H1 (cell line): ENCODE data around the gene UPK1B. TPM values are rescaled to one million over a fixed set of nuclear protein-coding genes. Genes with fewer than 3 reads are reported as not detected.

Experiments
- CTCF ChIA-PET: fragments of 300-600 bp; sonication (Branson Sonifier 250); formaldehyde crosslinking; loops from one replicate; lab custom pipeline; 2021; ENCODE audit not compliant: partially characterized antibody; lab: Charles Lee
- POLR2A ChIA-PET: fragments of 300-600 bp; sonication (Branson Sonifier 250); formaldehyde crosslinking; loops from one replicate; lab custom pipeline; 2021; ENCODE audit warnings: inconsistent platforms; ENCODE audit not compliant: partially characterized antibody; lab: Charles Lee
- DNase-seq, 2 experiments: peaks; one replicate each; pipeline versions ENCODE4 v3.0.0 to v3.0.0-alpha.2; 2010 to 2022; ENCODE audit warnings: low spot score in 2 of 2, low read depth in 1 of 2, mixed read lengths in 1 of 2
- FAIRE-seq: peaks from 2 replicates; lab custom pipeline; 2011; peaks lifted over from hg19 to GRCh38; lab: Jason Lieb, UNC
- H2AFZ ChIP-seq: 2 replicates; pipeline ENCODE4 v1.8.1; 2012; ENCODE audit warnings: low read length, inconsistent platforms
- H2AK5ac ChIP-seq: 2 replicates; pipeline ENCODE4 v1.6.1; 2013; ENCODE audit warnings: low read depth, low read length
- H2BK120ac ChIP-seq: replicated peaks from 2 replicates; pipeline ENCODE3; 2013; ENCODE audit warnings: low read depth, low read length, inconsistent platforms
- H2BK12ac ChIP-seq: 2 replicates; pipeline ENCODE4 v1.6.1; 2013; ENCODE audit warnings: low read depth, low read length
- H2BK15ac ChIP-seq: 2 replicates; pipeline ENCODE4 v1.6.1; 2013; ENCODE audit warnings: low read length
- H2BK20ac ChIP-seq: 2 replicates; pipeline ENCODE4 v1.6.1; 2013; ENCODE audit warnings: low read length
- H2BK5ac ChIP-seq: 2 replicates; pipeline ENCODE4 v1.6.1; 2013; ENCODE audit warnings: low read depth, low read length
- H3K14ac ChIP-seq: 2 replicates; pipeline ENCODE4 v1.6.1; 2013; ENCODE audit warnings: inconsistent platforms; ENCODE audit not compliant: insufficient read length
- H3K18ac ChIP-seq: 2 replicates; pipeline ENCODE4 v1.6.1; 2013; ENCODE audit warnings: low read length; ENCODE audit errors: extremely low read depth
- H3K23ac ChIP-seq: 2 replicates; pipeline ENCODE4 v1.6.1; 2013; ENCODE audit warnings: inconsistent platforms; ENCODE audit not compliant: insufficient read length
- H3K23me2 ChIP-seq: 2 replicates; pipeline ENCODE4 v1.6.1; 2013; ENCODE audit warnings: low read depth, low read length
- H3K27ac ChIP-seq: 2 replicates; pipeline ENCODE4 v1.6.1; 2011; ENCODE audit warnings: low read depth, low read length, inconsistent platforms
- H3K27me3 ChIP-seq, 4 experiments: replicated peaks in 1 of 4; 1 replicate in 1 of 4; 2 replicates in 3 of 4; pipeline versions ENCODE4 v1.6.1 to v1.8.1; 2011 to 2013; ENCODE audit warnings: low read length in 3 of 4, mild to moderate bottlenecking in 3 of 4, inconsistent platforms in 2 of 4, mixed read lengths in 2 of 4, moderate library complexity in 1 of 4; ENCODE audit not compliant: control insufficient read depth in 3 of 4, insufficient read depth in 3 of 4; ENCODE audit errors: extremely low read depth in 1 of 4
- H3K36me3 ChIP-seq, 4 experiments: 2 replicates each; pipeline versions ENCODE4 v1.6.1 to v1.8.1; 2011 to 2013; ENCODE audit warnings: mild to moderate bottlenecking in 4 of 4, low read length in 3 of 4, moderate library complexity in 2 of 4, control low read depth in 1 of 4, inconsistent platforms in 1 of 4; ENCODE audit not compliant: insufficient read depth in 4 of 4, control insufficient read depth in 2 of 4
- H3K4ac ChIP-seq: replicated peaks from 2 replicates; pipeline ENCODE3; 2013; ENCODE audit warnings: low read length, low read depth, mixed read lengths, inconsistent platforms; ENCODE audit not compliant: insufficient read length
- H3K4me1 ChIP-seq, 4 experiments: replicated peaks in 1 of 4; 1 replicate in 1 of 4; 2 replicates in 3 of 4; pipeline versions ENCODE4 v1.6.1 to v1.8.1; 2011 to 2013; ENCODE audit warnings: low read length in 3 of 4, inconsistent platforms in 2 of 4, mixed read lengths in 1 of 4; ENCODE audit not compliant: insufficient read depth in 4 of 4, control insufficient read depth in 3 of 4
- H3K4me2 ChIP-seq, 2 experiments: 2 replicates each; pipeline versions ENCODE4 v1.6.1 to v1.8.1; 2011 to 2013; ENCODE audit warnings: low read depth in 2 of 2, low read length in 2 of 2, control low read depth in 1 of 2, inconsistent platforms in 1 of 2, mild to moderate bottlenecking in 1 of 2; ENCODE audit not compliant: insufficient read depth in 1 of 2
- H3K4me3 ChIP-seq, 4 experiments: fragments of 200-600, 300-600 bp in 1 of 4; sonication (generic), shearing (Covaris generic), sonication (Bioruptor Twin) in 1 of 4; 2 replicates each; pipeline versions ENCODE4 v1.5.1 to v1.8.1; 2011 to 2016; ENCODE audit warnings: low read length in 4 of 4, low read depth in 3 of 4, control low read depth in 2 of 4, inconsistent platforms in 2 of 4, mild to moderate bottlenecking in 2 of 4, mixed read lengths in 1 of 4, moderate library complexity in 1 of 4; ENCODE audit not compliant: insufficient read depth in 2 of 4; ENCODE audit errors: extremely low read depth in 1 of 4
- H3K56ac ChIP-seq: replicated peaks from 2 replicates; pipeline ENCODE3; 2013; ENCODE audit warnings: low read depth, mild to moderate bottlenecking, mixed read lengths, low read length, inconsistent platforms; ENCODE audit not compliant: insufficient read length
- H3K79me1 ChIP-seq: 2 replicates; pipeline ENCODE4 v1.6.1; 2013; ENCODE audit warnings: low read depth, low read length, control low read depth
- H3K79me2 ChIP-seq, 2 experiments: 2 replicates each; pipeline versions ENCODE4 v1.6.1 to v1.8.1; 2012 to 2013; ENCODE audit warnings: low read length in 2 of 2, mild to moderate bottlenecking in 2 of 2, inconsistent platforms in 1 of 2; ENCODE audit not compliant: insufficient read depth in 2 of 2, control insufficient read depth in 1 of 2
- H3K9ac ChIP-seq, 4 experiments: replicated peaks in 1 of 4; 1 replicate in 1 of 4; 2 replicates in 3 of 4; pipeline versions ENCODE4 v1.6.1 to v1.8.1; 2011 to 2013; ENCODE audit warnings: low read depth in 3 of 4, low read length in 3 of 4, control low read depth in 2 of 4, mild to moderate bottlenecking in 2 of 4, moderate library complexity in 2 of 4, inconsistent platforms in 1 of 4; ENCODE audit errors: extremely low read depth in 1 of 4
- H3K9me3 ChIP-seq, 2 experiments: 2 replicates each; pipeline versions ENCODE4 v1.6.1 to v1.8.1; 2012 to 2013; ENCODE audit warnings: mild to moderate bottlenecking in 2 of 2, moderate library complexity in 2 of 2, control low read depth in 1 of 2, inconsistent platforms in 1 of 2, low read depth in 1 of 2, low read length in 1 of 2, mixed read lengths in 1 of 2; ENCODE audit not compliant: insufficient read depth in 2 of 2
- H4K20me1 ChIP-seq, 2 experiments: replicated peaks in 1 of 2; 2 replicates each; pipeline versions ENCODE3 to v1.8.1; 2011 to 2013; ENCODE audit warnings: inconsistent platforms in 2 of 2, low read length in 2 of 2, mild to moderate bottlenecking in 1 of 2; ENCODE audit not compliant: insufficient read depth in 2 of 2, control insufficient read depth in 1 of 2
- H4K5ac ChIP-seq: 2 replicates; pipeline ENCODE4 v1.6.1; 2013; ENCODE audit warnings: low read length, low read depth, mixed read lengths, inconsistent platforms; ENCODE audit not compliant: insufficient read length
- H4K8ac ChIP-seq: 2 replicates; pipeline ENCODE4 v1.8.0; 2013; ENCODE audit warnings: mild to moderate bottlenecking, moderate library complexity, low read length, inconsistent platforms; ENCODE audit not compliant: insufficient read depth; ENCODE audit errors: extremely low read depth
- H4K91ac ChIP-seq: replicated peaks from 2 replicates; pipeline ENCODE3; 2013; ENCODE audit warnings: low read length, mixed read lengths, inconsistent platforms; ENCODE audit not compliant: insufficient read length
- POLR2A ChIP-seq, 2 experiments: IDR thresholded peaks; 1 replicate in 1 of 2; 2 replicates in 1 of 2; pipeline ENCODE4 v1.6.1; 2011; ENCODE audit warnings: low read depth in 2 of 2, low read length in 2 of 2, mild to moderate bottlenecking in 2 of 2; ENCODE audit errors: control extremely low read depth in 1 of 2
- TAF7 ChIP-seq: optimal IDR thresholded peaks from 2 replicates; pipeline ENCODE3; 2011; ENCODE audit warnings: low read depth, mild to moderate bottlenecking, inconsistent platforms, low read length, moderate library complexity, borderline replicate concordance
- WGBS, 2 experiments: shearing (Covaris generic) in 1 of 2; methylation state at CpG; one replicate each; pipeline versions ENCODE4 v1.1.6 to v1.1.7; 2013 to 2015; ENCODE audit warnings: low lambda C conversion rate in 2 of 2, mixed read lengths in 2 of 2, inconsistent platforms in 1 of 2, low coverage in 1 of 2, missing lambda C conversion rate in 1 of 2; ENCODE audit not compliant: insufficient replicate concordance in 2 of 2, insufficient coverage in 1 of 2, insufficient read length in 1 of 2; ENCODE audit errors: extremely low coverage in 1 of 2, missing lambda C conversion rate in 1 of 2; 5-methylcytosine and 5-hydroxymethylcytosine counted together
- polyA plus RNA-seq, 7 experiments: library from polyadenylated mRNA; depleted of rRNA in 3 of 7; stranded (reverse) in 5 of 7; unstranded in 2 of 7; fragments of >200 nt in 5 of 7; fragments of 200-250 nt in 2 of 7; gene quantifications; 1 replicate in 5 of 7; 2 replicates in 1 of 7; 4 replicates in 1 of 7; pipeline versions ENCODE4 v1.2.1 to v1.2.3, GENCODE V29; 2011 to 2013; ENCODE audit warnings: missing spikeins in 2 of 7, mixed read lengths in 2 of 7
- total RNA-seq: library from RNA; stranded (reverse); fragmentation: NEBNext Ultra II Directional; extraction: Animal tissue kit (Norgen Biotek cat#: 25700); gene quantifications from 2 replicates; pipeline ENCODE4 v1.2.1, GENCODE V29; 2021

The UPK1B gene
- total and polyA plus RNA-seq, 2 of the 8 experiments (the other 6 are each of a cell fraction or from before 2014, with no cell fraction given), result 0.67 to 0.68 TPM

DNA sequence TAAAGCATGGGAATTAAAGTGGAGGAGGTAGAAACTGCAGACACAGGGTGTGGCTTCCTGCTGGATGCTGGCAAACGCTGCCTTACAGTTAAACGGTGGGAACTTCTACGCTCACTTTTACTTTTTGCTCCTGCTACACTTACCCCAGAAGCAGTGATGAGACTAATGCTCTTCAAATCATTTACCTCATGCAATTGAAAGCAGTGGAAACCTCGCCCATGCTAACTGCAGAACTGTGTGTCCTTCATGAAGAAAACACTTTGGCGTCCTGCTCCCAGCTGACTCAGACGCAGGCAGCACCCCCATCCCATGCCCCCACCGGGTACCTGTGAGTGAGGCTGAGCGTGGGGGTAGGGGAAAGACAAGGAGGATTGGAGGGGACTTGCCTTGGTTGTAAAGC lies 31.8 kb downstream of the UPK1B start:
- FAIRE-seq (no peak), DNase-seq (no peak)
- H3K79me1 ChIP-seq, result no peaks in the 10 kb centered on the region
- H4K5ac ChIP-seq, result no peak overlapping the region
- H3K27me3 ChIP-seq, result no peaks in the 10 kb centered on the region
- no peak overlapping the region for H3K4ac ChIP-seq
- no peak overlapping the region for H4K8ac ChIP-seq
- H2BK12ac ChIP-seq, result no peak overlapping the region
- TF ChIP-seq POLR2A (IDR thresholded peaks at IDR 0.05; ENCODE audit: control extremely low read depth in 1 of 2, low read depth in 2 of 2, low read length in 2 of 2) (0 out of 3 replicates have a peak, but pooled peaks of 1 of the 2 experiments have one; percentile 16), TAF7 (no peak)
- WGBS, 2 experiments, result 84% methylated on average over 8 of the region's 8 CpGs; no CpG with 5 or more reads in 1 of the 2 experiments
- no peak overlapping the region for H3K56ac ChIP-seq
- H2BK5ac ChIP-seq, result no peak overlapping the region
- no peak overlapping the region for H2BK120ac ChIP-seq
- ChIA-PET CTCF (interaction anchor here (1.2 to 1.5 kb wide), 2 partner anchors 16 to 321 kb away, joined by 3 read pairs; no protein-coding TSS in a partner anchor), POLR2A (no interaction called here)
- H3K18ac ChIP-seq, result no peak overlapping the region
- peaks cover 0 to 11% (median 1%) of the 10 kb centered on the region in 4 experiments; a peak in 1 of 8 replicates for H3K36me3 ChIP-seq
- no peaks in the 10 kb centered on the region; the same call in 1 of the 2 replicates for H3K23me2 ChIP-seq
- H3K27ac ChIP-seq, result no peak overlapping the region
- H3K4me1 ChIP-seq, result no peaks in the 10 kb centered on the region
- no peaks in the 10 kb centered on the region for H4K20me1 ChIP-seq
- no peak overlapping the region for H4K91ac ChIP-seq
- no peak overlapping the region for H2AK5ac ChIP-seq
- peaks cover 0 to 2% of the 10 kb centered on the region in 2 experiments; a peak in 1 of 4 replicates for H3K9me3 ChIP-seq
- H2BK20ac ChIP-seq, result no peak overlapping the region
- no peak overlapping the region for H2AFZ ChIP-seq
- H3K9ac ChIP-seq, result no peak overlapping the region
- no peaks in the 10 kb centered on the region for H3K79me2 ChIP-seq
- H3K4me2 ChIP-seq, result no peak overlapping the region
- no peak overlapping the region for H2BK15ac ChIP-seq
- H3K23ac ChIP-seq, result no peak overlapping the region
- H3K4me3 ChIP-seq, result no peak overlapping the region
- H3K14ac ChIP-seq, result no peak overlapping the region
